ENCODE results near the gene KRT31. TPM values are rescaled to one million over a fixed set of nuclear protein-coding genes. Genes with fewer than 3 reads are reported as not detected.

KRT31 gene
- total RNA-seq, 1 experiment from 2014 or later, result not detected

DNA sequence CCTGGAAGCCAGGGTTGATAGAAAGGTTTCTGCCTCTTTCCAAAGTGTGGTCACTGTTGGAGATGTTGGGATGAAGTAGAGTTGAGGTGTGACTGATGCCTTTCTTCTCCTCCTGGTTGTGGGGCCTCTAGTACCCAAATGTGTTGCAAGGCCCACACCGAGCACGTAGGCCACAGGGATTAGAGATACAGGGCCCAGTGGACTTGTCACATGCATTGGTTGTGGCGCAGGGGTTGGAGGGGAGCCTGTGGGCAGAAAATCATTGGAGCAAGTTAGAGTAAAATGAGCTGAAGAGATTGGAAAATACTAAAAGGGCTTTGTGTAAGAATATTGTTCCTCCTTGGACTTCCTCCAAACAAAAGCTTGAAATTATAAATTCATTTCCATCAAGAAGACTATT is 51.4 kb downstream of the KRT31 start:
- Mint-ChIP-seq H3K36me3 (ENCODE audit: insufficient read depth, unreplicated experiment) (no peaks in the 10 kb centered on the region), H3K9me3 (ENCODE audit: unreplicated experiment) (no peaks in the 10 kb centered on the region), H3K4me1 (ENCODE audit: insufficient read depth, unreplicated experiment) (no peaks in the 10 kb centered on the region), H3K27me3 (ENCODE audit: insufficient read depth, unreplicated experiment) (no peaks in the 10 kb centered on the region), H3K27ac (ENCODE audit: low read depth, unreplicated experiment) (no peak overlapping the region), H3K4me3 (ENCODE audit: unreplicated experiment) (no peak overlapping the region)
- CTCF ChIA-PET, result interaction anchor here (0.5 to 0.6 kb wide), 2 partner anchors 14 to 185 kb away, joined by 3 to 4 read pairs; partner anchors contain the start of gene KRTAP4-4
- TF ChIP-seq, protein P1, sequence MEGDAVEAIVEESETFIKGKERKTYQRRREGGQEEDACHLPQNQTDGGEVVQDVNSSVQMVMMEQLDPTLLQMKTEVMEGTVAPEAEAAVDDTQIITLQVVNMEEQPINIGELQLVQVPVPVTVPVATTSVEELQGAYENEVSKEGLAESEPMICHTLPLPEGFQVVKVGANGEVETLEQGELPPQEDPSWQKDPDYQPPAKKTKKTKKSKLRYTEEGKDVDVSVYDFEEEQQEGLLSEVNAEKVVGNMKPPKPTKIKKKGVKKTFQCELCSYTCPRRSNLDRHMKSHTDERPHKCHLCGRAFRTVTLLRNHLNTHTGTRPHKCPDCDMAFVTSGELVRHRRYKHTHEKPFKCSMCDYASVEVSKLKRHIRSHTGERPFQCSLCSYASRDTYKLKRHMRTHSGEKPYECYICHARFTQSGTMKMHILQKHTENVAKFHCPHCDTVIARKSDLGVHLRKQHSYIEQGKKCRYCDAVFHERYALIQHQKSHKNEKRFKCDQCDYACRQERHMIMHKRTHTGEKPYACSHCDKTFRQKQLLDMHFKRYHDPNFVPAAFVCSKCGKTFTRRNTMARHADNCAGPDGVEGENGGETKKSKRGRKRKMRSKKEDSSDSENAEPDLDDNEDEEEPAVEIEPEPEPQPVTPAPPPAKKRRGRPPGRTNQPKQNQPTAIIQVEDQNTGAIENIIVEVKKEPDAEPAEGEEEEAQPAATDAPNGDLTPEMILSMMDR (IDR thresholded peaks at IDR 0.05; ENCODE audit: unreplicated experiment), result no peak
- no TSS peak for BruUV-seq (replicated peaks)
- POLR2A ChIA-PET, result interaction anchor here (1.6 kb wide), 1 partner anchor 11 kb away, joined by 3 read pairs; no protein-coding TSS in a partner anchor
- intact Hi-C loops (cut with micrococcal nuclease), result no loop called here
- no peak for DNase-seq (ENCODE audit: unreplicated experiment)

Other genes starting within 250 kb of the KRT31 start
- not detected in 2 replicates for gene KRTAP4-5, start 247.8 kb downstream of the KRT31 start, total RNA-seq (2022)
- gene KRTAP4-4, start 236.9 kb downstream of the KRT31 start, total RNA-seq (2022), result not detected in 2 replicates
- gene KRTAP4-3, start 229.4 kb downstream of the KRT31 start, total RNA-seq (2022), result not detected in 2 replicates
- not detected in 2 replicates for gene KRTAP4-2, start 219.4 kb downstream of the KRT31 start, total RNA-seq (2022)
- gene KRTAP4-1, start 212.7 kb downstream of the KRT31 start, total RNA-seq (2022), result not detected in 2 replicates
- gene KRTAP9-1, start 207.7 kb downstream of the KRT31 start, total RNA-seq (2022), result not detected in 2 replicates
- gene KRTAP9-2, start 171.0 kb downstream of the KRT31 start, total RNA-seq (2022), result not detected in 2 replicates
- gene KRTAP9-3, start 165.2 kb downstream of the KRT31 start, total RNA-seq (2022), result not detected in 2 replicates
- not detected in 2 replicates for gene KRTAP9-8, start 159.6 kb downstream of the KRT31 start, total RNA-seq (2022)
- not detected in 2 replicates for gene KRTAP9-4, start 147.9 kb downstream of the KRT31 start, total RNA-seq (2022)
- not detected in 2 replicates for gene KRTAP9-9, start 142.2 kb downstream of the KRT31 start, total RNA-seq (2022)
- gene KRTAP9-6, start 132.2 kb downstream of the KRT31 start, total RNA-seq (2022), result not detected in 2 replicates
- not detected in 2 replicates for gene KRTAP9-7, start 121.9 kb downstream of the KRT31 start, total RNA-seq (2022)
- gene KRTAP29-1, start 94.8 kb downstream of the KRT31 start, total RNA-seq (2022), result not detected in 2 replicates
- gene KRTAP16-1, start 88.3 kb downstream of the KRT31 start, total RNA-seq (2022), result not detected in 2 replicates
- not detected in 2 replicates for gene KRTAP17-1, start 81.9 kb downstream of the KRT31 start, total RNA-seq (2022)
- gene KRT33A, start 46.8 kb downstream of the KRT31 start, total RNA-seq (2022), result not detected in 2 replicates
- gene KRT33B, start 27.8 kb downstream of the KRT31 start, total RNA-seq (2022), result not detected in 2 replicates
- 0.40 and 0.42 TPM in 2 replicates for gene KRT34, start 15.3 kb downstream of the KRT31 start, total RNA-seq (2022)
- not detected in 2 replicates for gene KRT37, start 27.0 kb upstream of the KRT31 start, total RNA-seq (2022)
- not detected in 2 replicates for gene KRT38, start 43.4 kb upstream of the KRT31 start, total RNA-seq (2022)
- not detected in 2 replicates for gene KRT32, start 69.8 kb upstream of the KRT31 start, total RNA-seq (2022)
- not detected in 2 replicates for gene KRT35, start 83.5 kb upstream of the KRT31 start, total RNA-seq (2022)
- gene KRT36, start 92.3 kb upstream of the KRT31 start, total RNA-seq (2022), result not detected in 2 replicates
- gene KRT13, start 108.0 kb upstream of the KRT31 start, total RNA-seq (2022), result not detected in 2 replicates
- gene KRT15, start 121.3 kb upstream of the KRT31 start, total RNA-seq (2022), result 28.8 and 83.4 TPM in 2 replicates
- 0.68 TPM in 1 of 2 replicates, not detected in the other for gene KRT19, start 130.7 kb upstream of the KRT31 start, total RNA-seq (2022)
- gene KRT9, start 174.5 kb upstream of the KRT31 start, total RNA-seq (2022), result 0.21 and 0.27 TPM in 2 replicates
- 696 and 1,755 TPM in 2 replicates for gene KRT14, start 189.3 kb upstream of the KRT31 start, total RNA-seq (2022)
- 74.5 and 109 TPM in 2 replicates for gene KRT16, start 215.2 kb upstream of the KRT31 start, total RNA-seq (2022)
- 1,990 and 4,105 TPM in 2 replicates for gene KRT17, start 227.0 kb upstream of the KRT31 start, total RNA-seq (2022)

Measured in MCF 10A (cell line).